IMR-90 (cell line): ENCODE results near the gene DNAJC27. TPM values are rescaled to one million over a fixed set of nuclear protein-coding genes. Genes with fewer than 3 reads are reported as not detected.

Experiments
- ATAC-seq: fragments of 200-7000 bp; cut with Tn5 transposase; 2 replicates; pipeline ENCODE4 v1.9.1; 2020; ENCODE audit warnings: low read depth, mild to moderate bottlenecking, moderate library complexity
- BruUV-seq: library from RNA; stranded (reverse); fragments of 400-500 nt; replicated peaks from 2 replicates; lab custom pipeline; 2021; lab: Mats Ljungman, UMichigan
- CTCF ChIA-PET: fragments of 300-600 bp; formaldehyde crosslinking; extraction: SDS; loops from one replicate; lab custom pipeline; 2021; ENCODE audit warnings: antibody characterized with exemption; lab: Yijun Ruan, JAX
- POLR2A ChIA-PET: fragments of 300-600 bp; sonication (Branson Sonifier 250); formaldehyde crosslinking; loops from one replicate; lab custom pipeline; 2022; ENCODE audit warnings: antibody characterized with exemption; ENCODE audit not compliant: unreplicated experiment; lab: Charles Lee
- DNase-seq: peaks from one replicate; pipeline ENCODE4 v3.0.0; 2013
- H2AFZ ChIP-seq: replicated peaks from 2 replicates; pipeline ENCODE3; 2013; ENCODE audit warnings: low read length, mild to moderate bottlenecking; ENCODE audit not compliant: poor library complexity
- H2AK5ac ChIP-seq: 2 replicates; pipeline ENCODE4 v1.6.1; 2013; ENCODE audit warnings: low read depth, low read length, inconsistent platforms
- H2AK9ac ChIP-seq: replicated peaks from 2 replicates; pipeline ENCODE3; 2013; ENCODE audit warnings: mild to moderate bottlenecking, low read depth, low read length, moderate library complexity; ENCODE audit not compliant: poor library complexity
- H2BK120ac ChIP-seq: 2 replicates; pipeline ENCODE4 v1.6.1; 2013; ENCODE audit warnings: low read depth, low read length, inconsistent platforms
- H2BK15ac ChIP-seq: 3 replicates; pipeline ENCODE4 v1.6.1; 2013; ENCODE audit warnings: low read depth, low read length, inconsistent platforms
- H2BK20ac ChIP-seq: 2 replicates; pipeline ENCODE4 v1.6.1; 2013; ENCODE audit warnings: low read depth, mild to moderate bottlenecking, inconsistent platforms, low read length, moderate library complexity
- H2BK5ac ChIP-seq: 2 replicates; pipeline ENCODE4 v1.6.1; 2013; ENCODE audit warnings: mild to moderate bottlenecking, low read depth, low read length, inconsistent platforms; ENCODE audit not compliant: poor library complexity, severe bottlenecking
- H3K14ac ChIP-seq: replicated peaks from 2 replicates; pipeline ENCODE4 v1.6.1; 2013; ENCODE audit warnings: low read depth, low read length, inconsistent platforms
- H3K18ac ChIP-seq: 2 replicates; pipeline ENCODE4 v1.6.1; 2013; ENCODE audit warnings: low read depth, low read length, control low read depth
- H3K23ac ChIP-seq: 2 replicates; pipeline ENCODE4 v1.6.1; 2013; ENCODE audit warnings: low read depth, low read length, inconsistent platforms
- H3K27ac ChIP-seq: 2 replicates; pipeline ENCODE4 v1.5.1; 2013; ENCODE audit warnings: mild to moderate bottlenecking, control low read depth, low read length; ENCODE audit not compliant: insufficient read depth
- H3K27me3 ChIP-seq: 2 replicates; pipeline ENCODE4 v1.6.1; 2013; ENCODE audit warnings: low read length; ENCODE audit not compliant: control insufficient read depth, insufficient read depth
- H3K36me3 ChIP-seq: 2 replicates; pipeline ENCODE4 v1.6.1; 2013; ENCODE audit warnings: low read length, mixed read lengths; ENCODE audit not compliant: control insufficient read depth, insufficient read depth
- H3K4ac ChIP-seq: 2 replicates; pipeline ENCODE4 v1.6.1; 2013; ENCODE audit warnings: low read depth, low read length, inconsistent platforms
- H3K4me1 ChIP-seq: 2 replicates; pipeline ENCODE4 v1.6.1; 2013; ENCODE audit warnings: low read length, mixed read lengths; ENCODE audit not compliant: control insufficient read depth, insufficient read depth
- H3K4me2 ChIP-seq: 2 replicates; pipeline ENCODE4 v1.6.1; 2013; ENCODE audit warnings: low read depth, mild to moderate bottlenecking, control low read depth, low read length, moderate library complexity
- H3K4me3 ChIP-seq: 2 replicates; pipeline ENCODE4 v1.5.1; 2013; ENCODE audit warnings: low read depth, mild to moderate bottlenecking, control low read depth, low read length, moderate library complexity; ENCODE audit not compliant: insufficient read depth
- H3K56ac ChIP-seq: 2 replicates; pipeline ENCODE4 v1.6.1; 2013; ENCODE audit warnings: low read length, inconsistent platforms; ENCODE audit not compliant: insufficient read depth; ENCODE audit errors: extremely low read depth
- H3K79me1 ChIP-seq, 2 experiments: 2 replicates each; pipeline ENCODE4 v1.6.1; 2013; ENCODE audit warnings: low read length in 2 of 2, inconsistent platforms in 1 of 2, low read depth in 1 of 2
- H3K9ac ChIP-seq: 2 replicates; pipeline ENCODE4 v1.6.1; 2013; ENCODE audit warnings: low read depth, low read length, control low read depth
- H3K9me1 ChIP-seq: 2 replicates; pipeline ENCODE4 v1.6.1; 2013; ENCODE audit warnings: low read length, inconsistent platforms; ENCODE audit not compliant: insufficient read depth
- H3K9me3 ChIP-seq: 2 replicates; pipeline ENCODE4 v1.6.1; 2013; ENCODE audit warnings: low read length; ENCODE audit not compliant: control insufficient read depth, insufficient read depth
- H4K20me1 ChIP-seq: 2 replicates; pipeline ENCODE4 v1.6.1; 2013; ENCODE audit warnings: low read length, inconsistent platforms; ENCODE audit not compliant: insufficient read depth
- H4K5ac ChIP-seq: 2 replicates; pipeline ENCODE4 v1.6.1; 2013; ENCODE audit warnings: mild to moderate bottlenecking, low read depth, low read length, control low read depth
- H4K8ac ChIP-seq, 2 experiments: 2 replicates each; pipeline ENCODE4 v1.6.1; 2013; ENCODE audit warnings: low read depth in 2 of 2, low read length in 2 of 2, control low read depth in 1 of 2, inconsistent platforms in 1 of 2
- H4K91ac ChIP-seq: 2 replicates; pipeline ENCODE4 v1.6.1; 2013; ENCODE audit warnings: low read depth, low read length, inconsistent platforms; ENCODE audit not compliant: insufficient read depth
- ELK1 ChIP-seq: fragments of 150-350 bp; IDR thresholded peaks from 2 replicates; pipeline ENCODE4 v1.6.1; 2016; ENCODE audit warnings: low read depth, mild to moderate bottlenecking, low read length, moderate library complexity, borderline replicate concordance
- RAD21 ChIP-seq: IDR thresholded peaks from 2 replicates; pipeline ENCODE4 v1.6.1; 2012; ENCODE audit warnings: low read length, improper control_type of control experiment
- RFX5 ChIP-seq: IDR thresholded peaks from 2 replicates; pipeline ENCODE4 v1.8.0; 2012; ENCODE audit warnings: low read depth, mild to moderate bottlenecking, low read length, moderate library complexity
- WGBS, 2 experiments: methylation state at CpG; one replicate each; pipeline versions ENCODE4 v1.1.5 to v1.1.7; 2013; ENCODE audit warnings: missing lambda C conversion rate in 2 of 2; ENCODE audit not compliant: insufficient read length in 1 of 2; ENCODE audit errors: extremely low coverage in 2 of 2; 5-methylcytosine and 5-hydroxymethylcytosine counted together
- dilution Hi-C: fragments of 300-500 bp; cut with HindIII; formaldehyde crosslinking; loops from one replicate; pipeline ENCODE4 v1.14.3; 2018; ENCODE audit warnings: low sequenced_read_pairs; ENCODE audit not compliant: unreplicated experiment
- in situ Hi-C: fragments of 300-500 bp; cut with MboI; formaldehyde crosslinking; loops from 3 replicates; pipeline ENCODE4 v1.14.3; 2019; ENCODE audit warnings: low sequenced_read_pairs, inconsistent platforms, mixed read lengths
- intact Hi-C: fragments of 100-400 bp; cut with micrococcal nuclease; formaldehyde crosslinking; loops from 2 replicates; pipeline ENCODE4 v1.10.0; 2022
- polyA plus RNA-seq, 3 experiments: library from polyadenylated mRNA; depleted of rRNA; stranded (reverse); fragments of >200 nt; gene quantifications; 2 replicates each; pipeline ENCODE4 v1.2.3, GENCODE V29; 2012; ENCODE audit warnings: low replicate concordance in 1 of 3
- total RNA-seq: library from RNA; depleted of rRNA; stranded (reverse); fragments of >200 nt; gene quantifications from 2 replicates; pipeline ENCODE4 v1.2.3, GENCODE V29; 2012

DNAJC27 gene
- total and polyA plus RNA-seq, 2 of the 4 experiments (the other 2 are of a cell fraction), result 1.6 to 2.0 TPM

- dilution Hi-C loops, result no loop called here
Measured at GRCh38 chr2:24930768-24931167, 41.0 kb downstream of the DNAJC27 start.

More at GRCh38 chr2:24930768-24931167, 41.0 kb downstream of the DNAJC27 start:
- H3K4me3 ChIP-seq, result no peak overlapping the region
- H3K14ac ChIP-seq, result no peak overlapping the region
- CTCF ChIA-PET, result interaction anchor here (1.1 kb wide), 1 partner anchor 448 kb away, joined by 3 read pairs; no protein-coding TSS in a partner anchor
- no peak overlapping the region for H2BK20ac ChIP-seq
- H3K18ac ChIP-seq, result no peak overlapping the region
- H3K4me2 ChIP-seq, result no peak overlapping the region
- H3K27ac ChIP-seq, result no peak overlapping the region
- intact Hi-C loops, result no loop called here
- H3K9me1 ChIP-seq, result peaks cover 4% of the 10 kb centered on the region
- no TSS peak for BruUV-seq
- H3K56ac ChIP-seq, result no peak overlapping the region
- H4K8ac ChIP-seq, result peak overlapping the region in 1 of 2 experiments; percentile 9; a peak in 1 of 4 replicates
- H2AK5ac ChIP-seq, result no peak overlapping the region
- ATAC-seq, result peak; percentile 64
- no peak overlapping the region for H3K4ac ChIP-seq
- no peak overlapping the region for H4K5ac ChIP-seq
- H4K91ac ChIP-seq, result no peak overlapping the region
- H3K36me3 ChIP-seq, result no peaks in the 10 kb centered on the region
- H4K20me1 ChIP-seq, result no peaks in the 10 kb centered on the region
- no peak overlapping the region for H3K23ac ChIP-seq
- no peak overlapping the region for H2AK9ac ChIP-seq
- WGBS, 2 experiments, result 36% methylated on average over 2 of the region's 6 CpGs; no CpG with 5 or more reads in 1 of the 2 experiments
- H3K27me3 ChIP-seq, result peaks cover 2% of the 10 kb centered on the region; the same call in 1 of the 2 replicates
- no peak overlapping the region for H2BK120ac ChIP-seq
- DNase-seq, result peak; percentile 46
- no peak overlapping the region for H3K9ac ChIP-seq
- TF ChIP-seq RAD21 (no peak), RFX5 (no peak), ELK1 (no peak)
- no peak overlapping the region for H2BK5ac ChIP-seq
- no peaks in the 10 kb centered on the region for H3K79me1 ChIP-seq
- in situ Hi-C loops, result no loop called here
- no peaks in the 10 kb centered on the region for H3K9me3 ChIP-seq
- peak overlapping the region; percentile 73 for H2AFZ ChIP-seq
- H3K4me1 ChIP-seq, result peaks cover 3% of the 10 kb centered on the region
- POLR2A ChIA-PET, result no interaction called here
- H2BK15ac ChIP-seq, result no peak overlapping the region
